ENCODE measurements around the gene SORCS2.

The SORCS2 gene

GRCh38 chr4:7612311-7612897 is 420.1 kb downstream of the SORCS2 start:
- no peak for DNase-seq (ENCODE audit: low read depth, low spot score)

DNA sequence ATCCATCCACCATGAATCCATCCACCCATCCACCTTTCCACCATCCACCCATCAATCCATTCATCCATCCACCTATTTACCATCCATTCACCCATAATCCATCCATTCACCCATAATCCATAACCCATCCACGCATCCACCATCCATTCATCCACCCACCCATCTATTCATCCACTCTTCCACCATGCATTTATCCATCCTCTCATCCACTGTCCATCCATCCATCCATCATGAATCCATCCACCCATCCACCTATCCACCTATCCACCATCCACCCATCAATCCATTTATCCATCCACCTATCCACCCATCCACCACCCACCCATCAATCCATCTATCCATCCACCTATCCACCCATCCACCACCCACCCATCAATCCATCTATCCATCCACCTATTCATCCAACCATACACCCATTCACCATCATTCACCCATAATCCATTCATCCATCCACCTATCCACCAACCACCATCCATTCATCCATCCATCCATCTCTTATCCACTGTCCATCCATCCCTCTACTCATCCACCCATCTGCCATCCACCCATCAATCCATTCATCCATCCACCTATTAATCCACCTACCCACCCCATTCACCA is 422.1 kb downstream of the SORCS2 start:
- DNase-seq (ENCODE audit: low read depth, low spot score) = no peak

- DNase-seq (ENCODE audit: low read depth, low spot score) = no peak
These were observed 423.9 kb downstream of the SORCS2 start for GRCh38 chr4:7616193-7616592.

GRCh38 chr4:7618361-7618760 is 426.0 kb downstream of the SORCS2 start:
- DNase-seq (ENCODE audit: low read depth, low spot score) = no peak

DNA sequence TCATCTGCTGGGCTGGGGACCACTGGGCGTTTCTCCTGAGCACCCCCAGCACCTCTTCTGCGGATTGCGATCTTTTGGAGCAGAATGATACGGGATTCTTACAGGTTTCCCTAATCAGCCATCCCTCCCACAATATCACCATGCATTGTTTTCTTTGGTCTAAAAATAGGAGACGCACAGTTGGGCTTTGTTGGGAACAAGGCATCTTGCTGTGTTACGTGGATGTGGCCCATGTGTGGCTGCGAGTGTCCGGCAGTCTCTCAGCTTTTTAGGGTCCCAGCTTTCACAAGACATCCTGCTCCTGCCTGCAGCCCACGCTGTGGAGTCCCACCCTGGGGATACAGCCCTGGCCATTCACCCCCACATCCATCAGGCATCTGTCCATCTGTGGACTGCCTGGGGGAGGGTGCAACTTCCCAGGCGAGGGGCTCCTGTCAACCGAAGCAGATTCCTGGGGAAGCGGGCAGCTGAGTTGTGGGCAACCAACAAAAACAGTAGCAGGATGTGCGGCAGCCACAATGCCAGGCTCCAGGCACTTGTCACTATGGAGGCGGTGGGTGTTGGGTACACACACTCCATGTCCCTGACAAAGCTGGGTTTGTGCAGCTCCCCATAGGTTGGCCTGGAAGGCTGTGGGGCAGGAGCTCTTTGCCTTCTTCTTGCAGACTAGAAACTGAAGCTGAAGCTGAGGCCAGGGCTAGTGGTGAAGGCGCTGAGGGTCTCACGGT is 427.9 kb downstream of the SORCS2 start:
- no peak for DNase-seq (ENCODE audit: low read depth, low spot score)

- no peak for DNase-seq (ENCODE audit: low read depth, low spot score)
These were observed 428.5 kb downstream of the SORCS2 start for GRCh38 chr4:7620814-7621176.

DNA sequence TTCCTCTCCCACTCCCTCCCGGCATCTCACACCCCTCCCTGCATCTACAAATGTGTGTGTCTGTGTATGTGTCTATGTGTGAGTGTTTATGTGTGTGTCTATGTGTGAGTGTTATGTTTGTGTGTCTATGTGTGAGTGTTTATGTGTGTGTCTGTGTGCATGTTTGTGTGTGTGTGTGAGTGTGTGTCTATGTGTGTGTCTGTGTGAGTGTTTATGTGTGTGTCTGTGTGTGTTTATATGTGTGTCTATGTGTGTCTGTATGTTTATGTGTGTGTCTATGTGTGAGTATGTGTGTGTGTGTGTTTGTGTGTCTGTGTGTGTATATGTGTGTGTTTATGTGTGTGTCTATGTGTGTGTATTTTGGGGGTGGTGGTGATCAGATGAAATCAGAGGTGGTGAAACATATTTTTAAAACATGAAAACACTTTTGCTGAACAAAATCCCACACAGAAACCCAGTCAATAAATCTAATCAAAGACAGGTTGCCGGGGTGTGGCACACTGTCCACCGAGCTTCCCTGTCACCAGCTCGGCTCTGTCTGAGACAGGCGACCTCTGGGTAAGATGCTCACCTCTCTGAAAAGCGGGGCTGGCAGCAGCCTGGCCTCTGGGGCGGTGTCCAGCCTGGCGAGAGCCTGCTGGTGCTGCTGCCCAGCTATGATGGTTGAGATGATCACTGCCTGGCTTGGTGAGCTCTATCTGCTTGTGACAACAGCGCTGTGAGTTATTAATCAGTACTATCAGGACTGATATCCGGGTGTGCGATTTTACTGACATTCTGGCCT is 429.1 kb downstream of the SORCS2 start:
- no peak for DNase-seq (ENCODE audit: low read depth, low spot score)

- no peak for DNase-seq (ENCODE audit: low read depth, low spot score)
These were observed 430.0 kb downstream of the SORCS2 start for GRCh38 chr4:7622371-7622770.

- DNase-seq (ENCODE audit: low read depth, low spot score) = no peak
These were observed 431.1 kb downstream of the SORCS2 start for GRCh38 chr4:7623468-7623867.

GRCh38 chr4:7624396-7624980 is 432.1 kb downstream of the SORCS2 start:
- no peak for DNase-seq (ENCODE audit: low read depth, low spot score)

GRCh38 chr4:7625071-7625470 is 432.7 kb downstream of the SORCS2 start:
- DNase-seq (ENCODE audit: low read depth, low spot score) = no peak

GRCh38 chr4:7626531-7626930 is 434.2 kb downstream of the SORCS2 start:
- no peak for DNase-seq (ENCODE audit: low read depth, low spot score)

GRCh38 chr4:7627251-7628250 is 435.2 kb downstream of the SORCS2 start:
- DNase-seq (ENCODE audit: low read depth, low spot score) = no peak

- DNase-seq (ENCODE audit: low read depth, low spot score) = no peak
These were observed 436.1 kb downstream of the SORCS2 start for GRCh38 chr4:7628432-7628831.

GRCh38 chr4:7629501-7630254 is 437.3 kb downstream of the SORCS2 start:
- DNase-seq (ENCODE audit: low read depth, low spot score) = no peak

GRCh38 chr4:7630568-7631287 is 438.4 kb downstream of the SORCS2 start:
- no peak for DNase-seq (ENCODE audit: low read depth, low spot score)

GRCh38 chr4:7631288-7632014 is 439.1 kb downstream of the SORCS2 start:
- no peak for DNase-seq (ENCODE audit: low read depth, low spot score)

DNA sequence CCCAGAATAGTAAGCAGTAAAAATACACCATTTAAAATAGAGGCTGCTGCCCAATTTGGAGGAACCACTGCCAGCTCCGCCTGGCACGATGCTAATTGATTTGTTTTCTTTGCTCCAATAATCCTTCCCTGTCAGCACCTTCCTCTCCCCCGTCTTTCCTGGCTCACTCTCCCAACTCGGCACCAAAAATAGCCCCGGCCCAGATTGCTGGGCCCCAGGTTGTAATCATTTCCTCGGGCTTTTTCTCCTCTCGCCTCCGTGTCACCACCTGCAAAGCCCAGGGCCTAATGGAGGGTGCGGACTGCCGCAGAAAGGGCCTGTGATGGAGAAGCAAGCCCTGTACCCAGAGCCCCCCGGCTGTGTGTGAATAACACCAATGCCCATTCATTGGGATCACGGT is 440.0 kb downstream of the SORCS2 start:
- DNase-seq (ENCODE audit: low read depth, low spot score) = no peak

- DNase-seq (ENCODE audit: low read depth, low spot score) = no peak
These were observed 440.6 kb downstream of the SORCS2 start for GRCh38 chr4:7632971-7633370.

Data from iPS DF 19.7 (cell line).